DND-41 (cell line): ENCODE results near the gene ZCCHC13.

Experiments used
- CTCF ChIP-seq: IDR thresholded peaks from 2 replicates; pipeline ENCODE4 v1.5.1; 2012; ENCODE audit warnings: borderline replicate concordance, low read length, moderate library complexity, mild to moderate bottlenecking; ENCODE audit not compliant: poor library complexity, severe bottlenecking; ENCODE audit errors: extremely low read depth
- EZH2 ChIP-seq: IDR thresholded peaks from 3 replicates; pipeline ENCODE4 v1.6.1; 2012; ENCODE audit warnings: borderline replicate concordance, low read depth, mild to moderate bottlenecking, moderate library complexity, low read length, inconsistent platforms; ENCODE audit not compliant: severe bottlenecking

- TF ChIP-seq CTCF (no peak), EZH2 (no peak)
These were observed 34.9 kb downstream of the ZCCHC13 start for GRCh38 chrX:74338852-74339251.
